ENCODE measurements around the gene RSPH1. TPM values are rescaled to one million over a fixed set of nuclear protein-coding genes. Genes with fewer than 3 reads are reported as not detected.

The RSPH1 gene
- polyA plus RNA-seq, 2 of the 4 experiments (the other 2 are of a cell fraction): 0.71 to 0.85 TPM

DNA sequence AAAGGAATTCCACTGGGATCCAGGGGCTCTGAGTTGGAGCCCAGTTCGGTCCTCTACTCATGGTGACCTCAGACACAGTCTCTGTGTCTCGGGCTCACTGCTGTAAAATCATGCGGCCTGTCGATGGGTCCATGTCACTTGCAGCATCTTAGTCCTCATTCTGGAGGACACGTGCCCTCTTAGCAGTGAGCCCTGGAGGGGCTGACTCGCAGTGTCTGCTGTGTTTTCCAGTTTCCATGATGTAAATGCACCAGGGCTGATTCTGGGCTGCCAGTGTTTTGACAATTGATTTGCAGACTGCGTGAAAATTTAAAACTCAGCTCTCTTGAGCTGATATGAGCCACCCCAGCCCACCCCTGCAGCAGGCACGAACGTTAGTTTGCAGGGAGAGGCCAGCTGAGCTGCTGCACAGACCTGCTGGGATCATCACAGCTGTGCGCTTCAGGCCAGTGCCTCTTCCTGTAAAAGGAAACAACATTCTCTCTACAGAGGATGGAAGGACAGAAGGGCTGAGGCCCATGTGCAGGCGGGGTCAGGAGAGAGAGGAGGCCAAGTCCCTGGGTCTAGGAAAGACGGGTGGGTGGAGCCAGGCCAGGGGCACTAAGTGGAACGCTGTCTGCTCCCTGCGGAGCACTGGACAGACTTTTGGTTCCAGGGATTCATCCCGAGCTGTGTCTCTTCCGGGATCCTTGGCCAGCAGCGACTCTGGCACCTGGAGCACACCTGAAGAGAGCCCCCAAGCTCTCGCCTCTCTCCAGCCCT is 42.6 kb downstream of the RSPH1 start:
- DNase-seq (ENCODE audit: low read depth in 1 of 2, low spot score in 1 of 2): no peak
- 66% methylated on average over 9 of the region's 18 CpGs for WGBS (ENCODE audit: missing lambda C conversion rate)
- no peak for ATAC-seq
- no peak overlapping the region for H3K4me2 ChIP-seq
- H3K27ac ChIP-seq: no peak overlapping the region
- no peaks in the 10 kb centered on the region for H3K9me3 ChIP-seq
- no peak overlapping the region for H3K4me3 ChIP-seq
- no peak for TF ChIP-seq FOSL2 (IDR thresholded peaks at IDR 0.05)
- no peak for TF ChIP-seq FOSL2 (CRISPR knock-in tag; IDR thresholded peaks at IDR 0.05)
- TF ChIP-seq, protein P1, sequence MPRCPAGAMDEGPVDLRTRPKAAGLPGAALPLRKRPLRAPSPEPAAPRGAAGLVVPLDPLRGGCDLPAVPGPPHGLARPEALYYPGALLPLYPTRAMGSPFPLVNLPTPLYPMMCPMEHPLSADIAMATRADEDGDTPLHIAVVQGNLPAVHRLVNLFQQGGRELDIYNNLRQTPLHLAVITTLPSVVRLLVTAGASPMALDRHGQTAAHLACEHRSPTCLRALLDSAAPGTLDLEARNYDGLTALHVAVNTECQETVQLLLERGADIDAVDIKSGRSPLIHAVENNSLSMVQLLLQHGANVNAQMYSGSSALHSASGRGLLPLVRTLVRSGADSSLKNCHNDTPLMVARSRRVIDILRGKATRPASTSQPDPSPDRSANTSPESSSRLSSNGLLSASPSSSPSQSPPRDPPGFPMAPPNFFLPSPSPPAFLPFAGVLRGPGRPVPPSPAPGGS (IDR thresholded peaks at IDR 0.05): no peak
- TF ChIP-seq ZSCAN20 (CRISPR knock-in tag; IDR thresholded peaks at IDR 0.05): no peak
- no peak for TF ChIP-seq SREBF2 (IDR thresholded peaks at IDR 0.05)
- TF ChIP-seq, protein P2, sequence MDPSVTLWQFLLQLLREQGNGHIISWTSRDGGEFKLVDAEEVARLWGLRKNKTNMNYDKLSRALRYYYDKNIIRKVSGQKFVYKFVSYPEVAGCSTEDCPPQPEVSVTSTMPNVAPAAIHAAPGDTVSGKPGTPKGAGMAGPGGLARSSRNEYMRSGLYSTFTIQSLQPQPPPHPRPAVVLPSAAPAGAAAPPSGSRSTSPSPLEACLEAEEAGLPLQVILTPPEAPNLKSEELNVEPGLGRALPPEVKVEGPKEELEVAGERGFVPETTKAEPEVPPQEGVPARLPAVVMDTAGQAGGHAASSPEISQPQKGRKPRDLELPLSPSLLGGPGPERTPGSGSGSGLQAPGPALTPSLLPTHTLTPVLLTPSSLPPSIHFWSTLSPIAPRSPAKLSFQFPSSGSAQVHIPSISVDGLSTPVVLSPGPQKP (IDR thresholded peaks at IDR 0.05; ENCODE audit: low read depth, low read length): no peak
- TF ChIP-seq HOXA7 (CRISPR knock-in tag; IDR thresholded peaks at IDR 0.05): no peak
- no peak for TF ChIP-seq RAD21 (conservative IDR thresholded peaks at IDR 0.05 in 1 of 2, IDR thresholded peaks at IDR 0.05 in 1 of 2)
- TF ChIP-seq PHF8 (IDR thresholded peaks at IDR 0.05; ENCODE audit: borderline replicate concordance, low read depth): no peak
- no peak for TF ChIP-seq JUNB (IDR thresholded peaks at IDR 0.05)
- TF ChIP-seq RARB (CRISPR knock-in tag; IDR thresholded peaks at IDR 0.05): no peak
- no peak for TF ChIP-seq HDAC2 (IDR thresholded peaks at IDR 0.05)
- TF ChIP-seq TP53 (CRISPR knock-in tag; IDR thresholded peaks at IDR 0.05): no peak
- TF ChIP-seq, protein P3, sequence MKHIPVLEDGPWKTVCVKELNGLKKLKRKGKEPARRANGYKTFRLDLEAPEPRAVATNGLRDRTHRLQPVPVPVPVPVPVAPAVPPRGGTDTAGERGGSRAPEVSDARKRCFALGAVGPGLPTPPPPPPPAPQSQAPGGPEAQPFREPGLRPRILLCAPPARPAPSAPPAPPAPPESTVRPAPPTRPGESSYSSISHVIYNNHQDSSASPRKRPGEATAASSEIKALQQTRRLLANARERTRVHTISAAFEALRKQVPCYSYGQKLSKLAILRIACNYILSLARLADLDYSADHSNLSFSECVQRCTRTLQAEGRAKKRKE (CRISPR knock-in tag; IDR thresholded peaks at IDR 0.05; ENCODE audit: low read depth): no peak
- TF ChIP-seq NPAS2 (CRISPR knock-in tag; IDR thresholded peaks at IDR 0.05; ENCODE audit: borderline replicate concordance): no peak
- peaks cover 4% of the 10 kb centered on the region; the same call in 1 of the 3 replicates for H3K4me1 ChIP-seq
- POLR2A ChIA-PET: no interaction called here
- no peak for FAIRE-seq
- CTCF ChIA-PET: interaction anchor here (1.5 kb wide), 1 partner anchor 116 kb away, joined by 5 read pairs; no protein-coding TSS in a partner anchor

DNA sequence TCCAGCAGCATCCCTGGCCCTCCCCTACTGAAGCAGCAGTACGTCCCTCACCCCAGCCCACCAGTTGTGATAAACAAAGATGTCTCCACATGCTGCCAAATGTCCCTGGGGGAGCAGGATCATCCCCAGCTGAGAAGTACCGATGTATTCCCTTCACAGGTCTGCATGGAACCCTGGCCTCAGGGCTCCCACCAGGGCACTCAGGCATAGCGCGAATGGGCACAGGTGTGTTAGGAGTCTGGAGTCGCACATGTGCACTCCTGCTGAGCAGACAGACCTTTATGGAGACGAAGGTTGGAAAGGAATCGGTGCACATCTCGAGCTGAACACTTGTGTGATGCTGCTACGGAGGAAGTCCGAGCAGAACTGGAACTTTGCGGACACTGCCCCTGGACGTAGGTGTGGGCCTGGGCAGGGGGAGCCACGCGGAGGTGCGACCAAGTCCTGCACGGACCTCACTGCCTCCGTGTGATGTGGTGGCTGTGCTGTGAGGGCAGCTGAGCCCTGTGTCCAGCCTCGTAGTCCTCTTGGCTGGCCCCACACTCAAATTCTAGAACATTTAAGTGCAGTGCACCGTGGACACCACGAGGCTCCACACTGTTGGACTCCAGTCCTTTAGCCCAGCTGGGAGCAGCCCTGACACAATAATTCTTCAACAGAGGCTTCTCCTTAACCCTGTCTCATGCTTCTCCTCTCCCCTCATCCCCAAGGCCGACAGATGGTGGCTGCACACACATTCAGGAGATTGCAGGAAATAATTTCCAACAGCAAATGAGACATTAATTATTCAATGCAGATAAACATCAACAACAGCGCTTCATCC is 43.4 kb downstream of the RSPH1 start:
- 73% methylated on average over 19 of the region's 22 CpGs for WGBS (ENCODE audit: missing lambda C conversion rate)
- Histone ChIP-seq H3K4me2 (no peak overlapping the region), H3K4me1 (peaks cover 4% of the 10 kb centered on the region; the same call in 1 of the 3 replicates), H3K27ac (no peak overlapping the region), H3K9me3 (no peaks in the 10 kb centered on the region), H3K4me3 (no peak overlapping the region)
- ChIA-PET POLR2A (no interaction called here), CTCF (interaction anchor here (1.0 to 1.4 kb wide), 3 partner anchors 9 to 308 kb away, joined by 3 read pairs; no protein-coding TSS in a partner anchor)
- FAIRE-seq (no peak), DNase-seq (ENCODE audit: low read depth in 1 of 2, low spot score in 1 of 2) (no peak), ATAC-seq (no peak)
- TF ChIP-seq CEBPB (IDR thresholded peaks at IDR 0.05) (no peak), FOSL2 (IDR thresholded peaks at IDR 0.05) (no peak), FOSL2 (CRISPR knock-in tag; IDR thresholded peaks at IDR 0.05) (no peak), RARB (CRISPR knock-in tag; IDR thresholded peaks at IDR 0.05) (no peak), CBX2 (IDR thresholded peaks at IDR 0.05; ENCODE audit: borderline replicate concordance, low read depth) (no peak), EHF (CRISPR knock-in tag; IDR thresholded peaks at IDR 0.05) (no peak), JUN (IDR thresholded peaks at IDR 0.05) (no peak), ESRRA (IDR thresholded peaks at IDR 0.05; ENCODE audit: borderline replicate concordance, low read length) (no peak), PHF8 (IDR thresholded peaks at IDR 0.05; ENCODE audit: borderline replicate concordance, low read depth) (no peak), TFCP2L1 (CRISPR knock-in tag; IDR thresholded peaks at IDR 0.05) (no peak), RAD21 (conservative IDR thresholded peaks at IDR 0.05 in 1 of 2, IDR thresholded peaks at IDR 0.05 in 1 of 2) (no peak), CHD4 (IDR thresholded peaks at IDR 0.05; ENCODE audit: borderline replicate concordance) (no peak), SREBF2 (IDR thresholded peaks at IDR 0.05) (no peak), HOXA7 (CRISPR knock-in tag; IDR thresholded peaks at IDR 0.05) (no peak)
- TF ChIP-seq, protein P4, sequence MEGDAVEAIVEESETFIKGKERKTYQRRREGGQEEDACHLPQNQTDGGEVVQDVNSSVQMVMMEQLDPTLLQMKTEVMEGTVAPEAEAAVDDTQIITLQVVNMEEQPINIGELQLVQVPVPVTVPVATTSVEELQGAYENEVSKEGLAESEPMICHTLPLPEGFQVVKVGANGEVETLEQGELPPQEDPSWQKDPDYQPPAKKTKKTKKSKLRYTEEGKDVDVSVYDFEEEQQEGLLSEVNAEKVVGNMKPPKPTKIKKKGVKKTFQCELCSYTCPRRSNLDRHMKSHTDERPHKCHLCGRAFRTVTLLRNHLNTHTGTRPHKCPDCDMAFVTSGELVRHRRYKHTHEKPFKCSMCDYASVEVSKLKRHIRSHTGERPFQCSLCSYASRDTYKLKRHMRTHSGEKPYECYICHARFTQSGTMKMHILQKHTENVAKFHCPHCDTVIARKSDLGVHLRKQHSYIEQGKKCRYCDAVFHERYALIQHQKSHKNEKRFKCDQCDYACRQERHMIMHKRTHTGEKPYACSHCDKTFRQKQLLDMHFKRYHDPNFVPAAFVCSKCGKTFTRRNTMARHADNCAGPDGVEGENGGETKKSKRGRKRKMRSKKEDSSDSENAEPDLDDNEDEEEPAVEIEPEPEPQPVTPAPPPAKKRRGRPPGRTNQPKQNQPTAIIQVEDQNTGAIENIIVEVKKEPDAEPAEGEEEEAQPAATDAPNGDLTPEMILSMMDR (IDR thresholded peaks at IDR 0.05): no peak
- TF ChIP-seq, protein P1 (IDR thresholded peaks at IDR 0.05): no peak
- TF ChIP-seq, protein P5, sequence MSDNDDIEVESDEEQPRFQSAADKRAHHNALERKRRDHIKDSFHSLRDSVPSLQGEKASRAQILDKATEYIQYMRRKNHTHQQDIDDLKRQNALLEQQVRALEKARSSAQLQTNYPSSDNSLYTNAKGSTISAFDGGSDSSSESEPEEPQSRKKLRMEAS (IDR thresholded peaks at IDR 0.05): no peak
